ENCODE data around the gene PCBP3. TPM values are rescaled to one million over a fixed set of nuclear protein-coding genes. Genes with fewer than 3 reads are reported as not detected.

PCBP3 gene
- total and polyA plus RNA-seq, 8 donors = 0.83 to 4.3 (median 1.7) TPM

DNA sequence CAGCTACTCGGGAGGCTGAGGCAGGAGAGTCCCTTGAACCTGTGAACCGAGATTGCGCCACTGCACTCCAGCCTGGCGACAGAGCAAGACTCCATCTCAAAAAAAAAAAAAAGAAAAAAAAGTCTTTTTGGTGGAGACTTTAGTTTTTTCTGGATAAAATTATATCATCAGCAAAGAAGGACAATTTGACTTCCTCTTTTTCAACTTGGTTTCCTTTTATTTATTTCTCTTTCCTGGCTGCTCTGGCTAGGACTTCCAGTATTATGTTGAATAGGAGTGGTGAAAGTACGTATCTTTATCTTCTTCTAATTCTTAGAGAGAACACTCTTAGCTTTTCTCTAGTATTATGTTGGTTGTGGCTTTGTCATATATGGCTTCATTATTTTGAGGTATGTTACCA, 130.8 kb downstream of the PCBP3 start:
- H3K4me1 ChIP-seq = no peaks in the 10 kb centered on the region
- H3K27me3 ChIP-seq = no peaks in the 10 kb centered on the region
- no peak for ATAC-seq
- no peak for FAIRE-seq
- no peaks in the 10 kb centered on the region for H3K36me3 ChIP-seq
- no peak overlapping the region for H3K4me3 ChIP-seq
- H3K9me3 ChIP-seq = no peaks in the 10 kb centered on the region
- no peak overlapping the region for H3K27ac ChIP-seq
- intact Hi-C loops (cut with DNase I) = no loop called here
- 78 to 92% methylated on average over 5 of the region's 5 CpGs for WGBS, 2 donors
- DNase-seq = no peak
- TF ChIP-seq CTCF (IDR thresholded peaks at IDR 0.05) = no peak

DNA sequence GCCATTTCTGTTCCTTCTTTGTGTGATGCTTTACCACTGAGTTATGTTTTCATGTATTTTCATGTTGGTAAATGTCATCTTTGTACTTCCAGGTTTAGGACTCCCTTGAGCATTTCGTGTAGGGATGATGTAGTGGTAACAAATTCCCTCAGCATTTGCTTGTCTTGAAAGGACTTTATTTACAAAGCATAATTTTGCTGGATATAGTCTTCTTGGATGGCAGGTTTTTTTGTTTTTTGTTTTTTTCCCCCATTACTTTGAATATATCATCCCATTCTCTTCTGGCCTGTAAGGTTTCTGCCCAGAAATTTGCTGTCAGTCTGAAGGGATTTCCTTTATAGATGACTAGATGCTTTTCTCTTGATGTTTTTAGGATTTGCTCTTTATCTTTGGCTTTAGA, 133.4 kb downstream of the PCBP3 start:
- no peak for FAIRE-seq
- ATAC-seq = no peak
- TF ChIP-seq CTCF (IDR thresholded peaks at IDR 0.05) = no peak
- no peaks in the 10 kb centered on the region for H3K9me3 ChIP-seq
- no peaks in the 10 kb centered on the region for H3K27me3 ChIP-seq
- DNase-seq = no peak
- H3K36me3 ChIP-seq = no peaks in the 10 kb centered on the region
- WGBS, 2 donors = 62 to 79% methylated on average over 1 of the region's 1 CpG
- H3K4me3 ChIP-seq = no peak overlapping the region
- intact Hi-C loops (cut with DNase I) = no loop called here
- H3K27ac ChIP-seq = no peak overlapping the region
- H3K4me1 ChIP-seq = no peaks in the 10 kb centered on the region

DNA sequence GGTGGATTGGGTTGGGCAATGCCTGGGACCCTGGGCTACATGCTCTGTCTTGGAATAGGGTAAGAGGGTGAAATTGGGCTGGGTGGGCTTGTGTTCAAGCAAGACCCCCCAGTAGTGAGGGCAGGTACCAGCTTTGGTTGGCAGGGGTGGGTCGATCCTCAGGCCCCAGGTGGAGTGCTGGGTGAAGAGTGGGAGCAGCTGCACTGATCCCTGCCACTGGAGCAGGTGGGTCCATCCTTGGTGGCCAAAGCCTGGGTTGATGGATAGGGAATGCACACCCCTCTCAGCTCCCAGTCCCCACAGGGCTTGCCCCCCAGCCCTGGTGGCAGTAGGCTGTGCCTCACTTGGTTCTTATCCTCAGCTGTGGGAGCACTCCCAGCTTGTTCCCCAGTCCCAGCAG, 135.2 kb downstream of the PCBP3 start:
- H3K4me1 ChIP-seq = no peaks in the 10 kb centered on the region
- 69 to 100% methylated on average over 1 of the region's 1 CpG for WGBS, 2 donors
- intact Hi-C loops (cut with DNase I) = no loop called here
- no peak overlapping the region for H3K4me3 ChIP-seq
- H3K9me3 ChIP-seq = no peaks in the 10 kb centered on the region
- FAIRE-seq (no peak), DNase-seq (no peak), ATAC-seq (no peak)
- no peaks in the 10 kb centered on the region for H3K27me3 ChIP-seq
- no peaks in the 10 kb centered on the region for H3K36me3 ChIP-seq
- no peak for TF ChIP-seq CTCF (IDR thresholded peaks at IDR 0.05)
- H3K27ac ChIP-seq = no peak overlapping the region

GRCh38 chr21:45779226-45779625, 135.7 kb downstream of the PCBP3 start:
- no peaks in the 10 kb centered on the region for H3K27me3 ChIP-seq
- no peaks in the 10 kb centered on the region for H3K36me3 ChIP-seq
- FAIRE-seq (no peak), ATAC-seq (no peak), DNase-seq (no peak)
- no peak for TF ChIP-seq CTCF (IDR thresholded peaks at IDR 0.05)
- no peaks in the 10 kb centered on the region for H3K9me3 ChIP-seq
- WGBS, 2 donors = 71 to 89% methylated on average over 3 of the region's 3 CpGs
- no peak overlapping the region for H3K27ac ChIP-seq
- no peaks in the 10 kb centered on the region for H3K4me1 ChIP-seq
- H3K4me3 ChIP-seq = no peak overlapping the region
- intact Hi-C loops (cut with DNase I) = no loop called here

GRCh38 chr21:45780647-45781046, 137.1 kb downstream of the PCBP3 start:
- 64 to 88% methylated on average over 3 of the region's 3 CpGs for WGBS, 2 donors
- H3K27me3 ChIP-seq = no peaks in the 10 kb centered on the region
- H3K4me1 ChIP-seq = no peaks in the 10 kb centered on the region
- no peak for TF ChIP-seq CTCF (IDR thresholded peaks at IDR 0.05)
- no peak for DNase-seq
- H3K9me3 ChIP-seq = no peaks in the 10 kb centered on the region
- no peaks in the 10 kb centered on the region for H3K36me3 ChIP-seq
- intact Hi-C loops (cut with DNase I) = no loop called here
- H3K27ac ChIP-seq = no peak overlapping the region
- no peak for ATAC-seq
- H3K4me3 ChIP-seq = no peak overlapping the region
- no peak for FAIRE-seq

Data from pancreas (tissue), 10 donors.